Gastrocnemius medialis (tissue), 4 donors: Measurements from ENCODE around the gene KLK7. TPM values are rescaled to one million over a fixed set of nuclear protein-coding genes. Genes with fewer than 3 reads are reported as not detected.
A peak's percentile ranks its signal among the peaks of the same experiment; 100 is the strongest.

ENCODE experiments used
- ATAC-seq, 2 donors: fragments of 150-250 bp; one replicate each; pipeline ENCODE4 v1.9.1; 2016
- DNase-seq, 2 donors: peaks; one replicate each; pipeline ENCODE4 v3.0.0-alpha.2; 2019
- H3K27ac ChIP-seq, 4 donors: fragments of 200-600 bp; sonication (generic); 1 replicate in 1 of 4; 2 replicates in 3 of 4; pipeline ENCODE4 v1.5.1; 2016 to 2018; ENCODE audit warnings: mild to moderate bottlenecking in 2 of 4, moderate library complexity in 1 of 4
- H3K27me3 ChIP-seq, 3 donors: fragments of 200-600 bp; sonication (generic) in 2 of 3; 1 replicate in 1 of 3; 2 replicates in 2 of 3; pipeline versions ENCODE4 v1.5.1 to v1.6.0; 2016 to 2019; ENCODE audit warnings: mild to moderate bottlenecking in 1 of 3, moderate library complexity in 1 of 3
- H3K36me3 ChIP-seq, 2 donors: fragments of 200-600 bp; sonication (generic) in 1 of 2; one replicate each; pipeline ENCODE4 v1.5.1; 2017 to 2018
- H3K4me1 ChIP-seq, 2 donors: fragments of 200-600 bp; sonication (generic) in 1 of 2; one replicate each; pipeline ENCODE4 v1.5.1; 2016 to 2017; ENCODE audit warnings: mild to moderate bottlenecking in 2 of 2
- H3K4me3 ChIP-seq, 4 donors: fragments of 200-600 bp; sonication (generic) in 3 of 4; 1 replicate in 1 of 4; 2 replicates in 3 of 4; pipeline ENCODE4 v1.5.1; 2016 to 2019; ENCODE audit warnings: mild to moderate bottlenecking in 2 of 4
- H3K9me3 ChIP-seq, 3 donors: fragments of 200-600 bp; sonication (generic) in 2 of 3; 1 replicate in 1 of 3; 2 replicates in 2 of 3; pipeline ENCODE4 v1.5.1; 2016 to 2019
- POLR2A ChIP-seq, 2 donors: fragments of 450-650 bp; IDR thresholded peaks; one replicate each; pipeline ENCODE4 v1.6.1; 2017; ENCODE audit warnings: antibody characterized with exemption in 2 of 2, mild to moderate bottlenecking in 2 of 2, moderate library complexity in 2 of 2
- in situ Hi-C, 4 donors: fragments of 200-750 bp; cut with MboI; loops; one replicate each; pipeline versions ENCODE4 v1.15.0 to v1.8.0; 2017; ENCODE audit warnings: low sequenced_read_pairs in 4 of 4
- intact Hi-C: fragments of 100-400 bp; cut with DNase I; formaldehyde crosslinking; loops from one replicate; pipeline ENCODE4 v1.15.1; 2023; ENCODE audit warnings: low total_unique reads
- total RNA-seq, 4 donors: library from RNA; depleted of rRNA; stranded (reverse); fragments of >200 nt; gene quantifications; one replicate each; pipeline versions ENCODE4 v1.1.0 to v1.2.3, GENCODE V29; 2016
- TF ChIP-seq, protein P1 (sequence below), 5 experiments: fragments of 450-650 bp in 3 of 5; fragments of 200-600 bp in 2 of 5; sonication (generic) in 2 of 5; IDR thresholded peaks in 4 of 5; conservative IDR thresholded peaks in 1 of 5; 1 replicate in 4 of 5; 2 replicates in 1 of 5; pipeline ENCODE4 v1.5.1; 2016 to 2019; ENCODE audit warnings: antibody characterized with exemption in 5 of 5, mild to moderate bottlenecking in 3 of 5, moderate library complexity in 3 of 5

Gene KLK7
- total RNA-seq, 4 donors from 2014 or later, result not detected

DNA sequence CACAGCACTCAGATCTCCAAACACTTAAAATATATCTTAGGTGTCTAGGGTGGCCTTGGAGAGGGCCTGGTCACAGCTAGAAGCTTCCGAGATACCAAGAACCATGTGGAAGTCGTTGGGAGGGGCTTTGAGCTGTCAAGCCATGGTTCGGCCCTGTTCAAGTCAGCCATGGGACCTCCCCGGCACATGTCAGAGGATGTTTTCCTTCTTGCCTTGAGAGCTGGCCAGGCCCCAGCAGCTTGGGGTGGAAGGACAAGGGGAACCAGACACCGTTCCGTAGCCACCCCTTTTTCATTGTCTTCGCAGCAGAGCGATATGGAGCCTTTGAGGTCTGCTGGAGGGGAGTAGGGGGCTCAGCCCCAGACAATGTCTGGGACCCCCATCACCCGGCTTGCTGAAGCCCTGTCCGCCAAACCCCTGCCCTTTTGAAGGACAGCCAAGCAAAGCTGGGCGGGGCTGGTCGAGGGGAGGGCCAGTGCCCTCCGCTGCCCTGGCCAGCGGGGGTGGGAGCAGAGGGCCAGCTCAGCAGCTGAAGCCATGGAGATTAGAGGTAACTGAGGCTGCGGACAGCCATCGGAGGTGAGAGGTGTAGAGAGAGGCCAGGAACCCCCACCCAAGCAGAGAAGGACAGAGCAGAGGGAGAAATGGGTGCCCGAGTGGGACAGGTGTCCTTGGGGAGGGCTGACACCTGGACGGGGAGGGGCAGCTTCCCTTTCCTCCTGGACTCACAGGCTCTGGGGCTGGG lies 42.3 kb upstream of the KLK7 start:
- peak overlapping the region in 1 of 4 donors; percentile 3 for H3K4me3 ChIP-seq
- intact Hi-C loops, result no loop called here
- no peak for DNase-seq
- no peak for ATAC-seq
- TF ChIP-seq, protein P1, sequence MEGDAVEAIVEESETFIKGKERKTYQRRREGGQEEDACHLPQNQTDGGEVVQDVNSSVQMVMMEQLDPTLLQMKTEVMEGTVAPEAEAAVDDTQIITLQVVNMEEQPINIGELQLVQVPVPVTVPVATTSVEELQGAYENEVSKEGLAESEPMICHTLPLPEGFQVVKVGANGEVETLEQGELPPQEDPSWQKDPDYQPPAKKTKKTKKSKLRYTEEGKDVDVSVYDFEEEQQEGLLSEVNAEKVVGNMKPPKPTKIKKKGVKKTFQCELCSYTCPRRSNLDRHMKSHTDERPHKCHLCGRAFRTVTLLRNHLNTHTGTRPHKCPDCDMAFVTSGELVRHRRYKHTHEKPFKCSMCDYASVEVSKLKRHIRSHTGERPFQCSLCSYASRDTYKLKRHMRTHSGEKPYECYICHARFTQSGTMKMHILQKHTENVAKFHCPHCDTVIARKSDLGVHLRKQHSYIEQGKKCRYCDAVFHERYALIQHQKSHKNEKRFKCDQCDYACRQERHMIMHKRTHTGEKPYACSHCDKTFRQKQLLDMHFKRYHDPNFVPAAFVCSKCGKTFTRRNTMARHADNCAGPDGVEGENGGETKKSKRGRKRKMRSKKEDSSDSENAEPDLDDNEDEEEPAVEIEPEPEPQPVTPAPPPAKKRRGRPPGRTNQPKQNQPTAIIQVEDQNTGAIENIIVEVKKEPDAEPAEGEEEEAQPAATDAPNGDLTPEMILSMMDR (IDR thresholded peaks at IDR 0.05 in 4 of 5, conservative IDR thresholded peaks at IDR 0.05 in 1 of 5), result no peak
- TF ChIP-seq POLR2A (IDR thresholded peaks at IDR 0.05), result no peak
- H3K27ac ChIP-seq, result no peak overlapping the region
- peaks cover 0 to 2% (median 0%) of the 10 kb centered on the region in 3 donors for H3K27me3 ChIP-seq
- no peaks in the 10 kb centered on the region for H3K4me1 ChIP-seq
- H3K36me3 ChIP-seq, result no peaks in the 10 kb centered on the region
- H3K9me3 ChIP-seq, result no peaks in the 10 kb centered on the region
- in situ Hi-C loops, result no loop called here

DNA sequence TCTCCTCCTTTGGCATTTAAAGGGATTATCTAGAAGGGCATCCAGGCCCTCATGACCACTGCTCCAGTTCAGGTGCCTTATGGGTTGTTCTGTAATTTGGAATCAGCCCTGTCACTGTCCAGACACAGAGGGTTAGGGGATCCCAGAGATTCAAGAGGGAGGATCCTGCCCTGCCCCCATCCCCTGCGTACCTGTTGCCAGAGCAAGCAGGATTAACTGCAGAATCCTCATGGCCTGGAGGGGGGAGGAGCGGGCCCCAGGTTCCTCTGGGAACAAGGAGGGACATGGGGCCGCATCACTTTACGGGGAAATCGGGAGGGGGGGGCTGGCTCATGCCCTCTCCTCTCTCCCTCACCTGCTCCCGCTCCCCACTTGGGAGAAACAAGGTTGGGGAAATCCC lies 41.7 kb upstream of the KLK7 start:
- intact Hi-C loops, result no loop called here
- no peak overlapping the region for H3K4me3 ChIP-seq
- no peaks in the 10 kb centered on the region for H3K9me3 ChIP-seq
- DNase-seq (no peak), ATAC-seq (no peak)
- H3K27ac ChIP-seq, result no peak overlapping the region
- TF ChIP-seq, protein P1 (IDR thresholded peaks at IDR 0.05 in 4 of 5, conservative IDR thresholded peaks at IDR 0.05 in 1 of 5), result no peak
- TF ChIP-seq POLR2A (IDR thresholded peaks at IDR 0.05), result no peak
- peaks cover 0 to 2% (median 0%) of the 10 kb centered on the region in 3 donors for H3K27me3 ChIP-seq
- in situ Hi-C loops, result no loop called here
- no peaks in the 10 kb centered on the region for H3K36me3 ChIP-seq
- no peaks in the 10 kb centered on the region for H3K4me1 ChIP-seq

DNA sequence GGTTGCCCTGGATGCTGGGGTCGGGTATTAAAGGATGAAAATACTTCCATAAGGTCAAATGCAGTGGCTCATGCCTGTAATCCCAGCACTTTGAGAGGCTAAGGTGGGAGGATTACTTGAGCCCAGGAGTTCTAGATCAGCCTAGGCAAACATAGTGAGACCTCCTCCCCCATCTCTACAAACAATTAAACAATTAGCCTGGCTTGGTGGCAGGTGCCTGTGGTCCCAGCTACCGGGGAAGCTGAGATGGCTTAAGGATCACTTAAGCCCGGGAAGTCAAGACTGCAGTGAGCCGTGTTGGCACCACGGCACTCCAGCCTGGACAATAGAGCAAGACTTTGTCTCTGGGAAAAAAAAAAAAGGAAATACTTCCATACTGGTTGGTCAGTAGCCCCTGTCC lies 41.2 kb upstream of the KLK7 start:
- DNase-seq (no peak), ATAC-seq (no peak)
- TF ChIP-seq, protein P1 (IDR thresholded peaks at IDR 0.05 in 4 of 5, conservative IDR thresholded peaks at IDR 0.05 in 1 of 5), result no peak
- TF ChIP-seq POLR2A (IDR thresholded peaks at IDR 0.05), result no peak

DNA sequence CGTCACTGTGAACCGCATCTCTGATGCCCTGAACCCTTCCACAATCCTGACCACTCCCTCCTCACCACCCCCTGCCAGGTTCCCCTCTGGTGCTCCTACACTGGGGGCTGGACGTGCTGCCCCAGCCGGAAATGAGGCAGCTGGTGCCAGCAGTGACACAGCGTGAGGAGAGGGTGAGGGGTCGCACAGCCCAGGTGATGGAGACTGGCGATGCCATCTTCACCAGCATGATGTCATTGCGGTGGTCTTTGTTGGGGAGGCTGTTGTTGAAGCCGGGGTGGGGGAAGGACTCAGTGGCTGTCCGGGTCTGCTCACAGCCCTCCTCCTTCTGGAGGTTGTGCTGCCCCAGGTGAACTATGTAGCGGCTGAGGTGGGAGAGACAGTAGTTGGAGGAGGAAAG lies 40.2 kb upstream of the KLK7 start:
- H3K36me3 ChIP-seq, result no peaks in the 10 kb centered on the region
- no peak for ATAC-seq
- intact Hi-C loops (no loop called here), in situ Hi-C loops (no loop called here)
- no peaks in the 10 kb centered on the region for H3K4me1 ChIP-seq
- H3K27ac ChIP-seq, result no peak overlapping the region
- H3K9me3 ChIP-seq, result no peaks in the 10 kb centered on the region
- H3K27me3 ChIP-seq, result peaks cover 5 to 10% (median 9%) of the 10 kb centered on the region in 3 donors
- no peak overlapping the region for H3K4me3 ChIP-seq
- TF ChIP-seq, protein P1 (IDR thresholded peaks at IDR 0.05 in 4 of 5, conservative IDR thresholded peaks at IDR 0.05 in 1 of 5), result no peak
- TF ChIP-seq POLR2A (IDR thresholded peaks at IDR 0.05), result no peak
- no peak for DNase-seq

More for the DNA sequence above, 41.2 kb upstream of the KLK7 start:
- no peak overlapping the region for H3K4me3 ChIP-seq
- H3K27me3 ChIP-seq, result peaks cover 0 to 3% (median 0%) of the 10 kb centered on the region in 3 donors
- H3K36me3 ChIP-seq, result no peaks in the 10 kb centered on the region
- intact Hi-C loops (no loop called here), in situ Hi-C loops (no loop called here)
- H3K9me3 ChIP-seq, result no peaks in the 10 kb centered on the region
- no peak overlapping the region for H3K27ac ChIP-seq
- no peaks in the 10 kb centered on the region for H3K4me1 ChIP-seq
